SK-N-SH (cell line): ENCODE results near the gene ZNF605. TPM values are rescaled to one million over a fixed set of nuclear protein-coding genes. Genes with fewer than 3 reads are reported as not detected.

Source experiments
- CTCF ChIA-PET: fragments of 300-600, 350-600 bp; formaldehyde crosslinking; extraction: SDS; loops from one replicate; lab custom pipeline; 2021; lab: Yijun Ruan, JAX
- POLR2A ChIA-PET: fragments of 350-600 bp; sonication (Branson Sonifier 250); formaldehyde crosslinking; extraction: SDS; loops from one replicate; lab custom pipeline; 2020; ENCODE audit warnings: antibody characterized with exemption, inconsistent platforms; lab: Yijun Ruan, JAX
- DNase-seq: peaks from one replicate; pipeline ENCODE4 v3.0.0; 2012
- H2AFZ ChIP-seq: fragments of 200-600 bp; sonication (generic); 2 replicates; pipeline ENCODE4 v1.8.1; 2016; ENCODE audit warnings: antibody characterized with exemption, mild to moderate bottlenecking, low read depth
- H3F3A ChIP-seq: fragments of 200-600 bp; sonication (generic); replicated peaks from 2 replicates; pipeline ENCODE3; 2016; ENCODE audit warnings: antibody characterized with exemption, mild to moderate bottlenecking; ENCODE audit not compliant: insufficient read depth
- H3K27ac ChIP-seq, 2 experiments: fragments of 200-500 bp in 1 of 2; fragments of 200-600 bp in 1 of 2; sonication (Bioruptor generic) in 1 of 2; sonication (generic), shearing (Covaris generic) in 1 of 2; 2 replicates each; pipeline versions ENCODE4 v1.5.1 to v1.6.1; 2014 to 2016; ENCODE audit warnings: low read depth in 2 of 2, inconsistent platforms in 1 of 2, low read length in 1 of 2, mild to moderate bottlenecking in 1 of 2, mixed read lengths in 1 of 2
- H3K27me3 ChIP-seq: fragments of 200-600 bp; sonication (generic), shearing (Covaris generic); 2 replicates; pipeline ENCODE4 v1.6.1; 2016; ENCODE audit warnings: mixed run types; ENCODE audit not compliant: insufficient read depth
- H3K36me3 ChIP-seq, 2 experiments: fragments of 200-500 bp in 1 of 2; fragments of 200-600 bp in 1 of 2; sonication (Bioruptor generic) in 1 of 2; sonication (generic) in 1 of 2; replicated peaks in 1 of 2; 2 replicates each; pipeline versions ENCODE3 to v1.5.1; 2014 to 2016; ENCODE audit warnings: low read length in 1 of 2, mild to moderate bottlenecking in 1 of 2; ENCODE audit not compliant: insufficient read depth in 2 of 2, control insufficient read depth in 1 of 2
- H3K4me1 ChIP-seq, 2 experiments: fragments of 200-500 bp in 1 of 2; fragments of 200-600 bp in 1 of 2; sonication (Bioruptor generic) in 1 of 2; sonication (generic), shearing (Covaris generic) in 1 of 2; 2 replicates each; pipeline versions ENCODE4 v1.5.1 to v1.6.1; 2014 to 2016; ENCODE audit warnings: low read depth in 1 of 2, low read length in 1 of 2, mixed run types in 1 of 2; ENCODE audit not compliant: insufficient read depth in 2 of 2, control insufficient read depth in 1 of 2
- H3K4me2 ChIP-seq: fragments of 200-600 bp; sonication (generic), shearing (Covaris generic); 2 replicates; pipeline ENCODE4 v1.6.1; 2017; ENCODE audit warnings: mixed run types
- H3K4me3 ChIP-seq, 2 experiments: fragments of 200-500 bp in 1 of 2; fragments of 200-600 bp in 1 of 2; sonication (Bioruptor generic) in 1 of 2; sonication (generic), shearing (Covaris generic) in 1 of 2; 2 replicates each; pipeline versions ENCODE4 v1.5.1 to v1.8.1; 2014 to 2016; ENCODE audit warnings: low read depth in 2 of 2, inconsistent platforms in 1 of 2, low read length in 1 of 2, mild to moderate bottlenecking in 1 of 2, mixed read lengths in 1 of 2, moderate library complexity in 1 of 2
- H3K79me2 ChIP-seq: fragments of 200-600 bp; sonication (generic); 2 replicates; pipeline ENCODE4 v1.8.1; 2017; ENCODE audit warnings: mild to moderate bottlenecking; ENCODE audit not compliant: insufficient read depth
- H3K9ac ChIP-seq: fragments of 200-600 bp; sonication (generic); 2 replicates; pipeline ENCODE4 v1.6.1; 2017; ENCODE audit warnings: mixed run types
- H3K9me2 ChIP-seq: fragments of 200-600 bp; sonication (generic); 2 replicates; pipeline ENCODE4 v1.6.1; 2017; ENCODE audit warnings: mixed run types
- H3K9me3 ChIP-seq: fragments of 200-600 bp; sonication (generic); 2 replicates; pipeline ENCODE4 v1.6.1; 2017; ENCODE audit warnings: mixed run types, mild to moderate bottlenecking, moderate library complexity
- H4K20me1 ChIP-seq: fragments of 200-600 bp; sonication (generic); 2 replicates; pipeline ENCODE4 v1.6.1; 2017; ENCODE audit warnings: mild to moderate bottlenecking, mixed run types; ENCODE audit not compliant: insufficient read depth
- FOXJ3 ChIP-seq: sonication (generic); formaldehyde crosslinking; IDR thresholded peaks from 2 replicates; pipeline ENCODE4 v1.5.1; 2020; ENCODE audit warnings: mild to moderate bottlenecking, missing genetic modification reagents
- FOXM1 ChIP-seq: IDR thresholded peaks from 2 replicates; pipeline ENCODE4 v1.4.0; 2012; ENCODE audit warnings: low read depth, mild to moderate bottlenecking
- GABPA ChIP-seq: IDR thresholded peaks from 2 replicates; pipeline ENCODE4 v1.4.0; 2012; ENCODE audit warnings: low read depth, mild to moderate bottlenecking
- MXI1 ChIP-seq: IDR thresholded peaks from 2 replicates; pipeline ENCODE4 v1.6.1; 2012; ENCODE audit warnings: mild to moderate bottlenecking, low read depth, low read length, improper control_type of control experiment
- RFX5 ChIP-seq: IDR thresholded peaks from 2 replicates; pipeline ENCODE4 v1.6.1; 2012; ENCODE audit warnings: mild to moderate bottlenecking, improper control_type of control experiment, low read length
- YY1 ChIP-seq: IDR thresholded peaks from 2 replicates; pipeline ENCODE4 v1.4.0; 2012; ENCODE audit warnings: low read depth, mild to moderate bottlenecking
- WGBS: methylation state at CpG from one replicate; pipeline ENCODE4 v1.1.6; 2017; ENCODE audit warnings: low lambda C conversion rate; 5-methylcytosine and 5-hydroxymethylcytosine counted together
- polyA plus RNA-seq, 3 experiments: library from polyadenylated mRNA; depleted of rRNA; stranded (reverse); fragments of >200 nt; gene quantifications; 2 replicates each; pipeline ENCODE4 v1.2.3, GENCODE V29; 2012
- TF ChIP-seq, protein P1 (sequence below): IDR thresholded peaks from 2 replicates; pipeline ENCODE4 v1.4.0; 2012; ENCODE audit warnings: low read depth, borderline replicate concordance
- TF ChIP-seq, protein P2 (sequence below): IDR thresholded peaks from 2 replicates; pipeline ENCODE4 v1.4.0; 2012; ENCODE audit warnings: low read depth, borderline replicate concordance
- TF ChIP-seq, protein P3 (sequence below): fragments of 200-600 bp; sonication (generic); IDR thresholded peaks from 2 replicates; pipeline ENCODE4 v1.6.1; 2017; ENCODE audit warnings: antibody characterized with exemption, mild to moderate bottlenecking, moderate library complexity
- TF ChIP-seq, protein P4 (sequence below): IDR thresholded peaks from 2 replicates; pipeline ENCODE4 v1.4.0; 2012; ENCODE audit warnings: low read depth
- TF ChIP-seq, protein P5 (sequence below): fragments of 150-350 bp; IDR thresholded peaks from 2 replicates; pipeline ENCODE4 v1.6.1; 2016; ENCODE audit warnings: mild to moderate bottlenecking, low read depth, low read length

ZNF605 gene
- polyA plus RNA-seq, 1 of the 3 experiments (the other 2 are of a cell fraction): 4.0 TPM

DNA sequence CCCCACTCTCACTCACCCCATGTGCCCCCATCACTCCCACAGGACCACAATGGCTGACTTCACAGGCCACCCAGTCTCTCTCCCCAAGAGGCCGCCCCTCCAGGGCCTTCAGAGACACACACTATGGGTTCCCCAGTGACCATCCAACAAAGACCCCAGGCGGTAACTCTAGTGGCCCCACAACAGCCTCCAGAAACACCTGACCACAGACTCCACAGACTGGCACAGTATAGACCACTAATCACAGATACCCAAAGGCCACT lies 3.0 kb downstream of the ZNF605 start:
- no peaks in the 10 kb centered on the region for H4K20me1 ChIP-seq
- peaks cover 51% of the 10 kb centered on the region for H3K79me2 ChIP-seq
- no peaks in the 10 kb centered on the region for H3K9me2 ChIP-seq
- H2AFZ ChIP-seq: no peak overlapping the region
- H3K9me3 ChIP-seq: peaks cover 6% of the 10 kb centered on the region; the same call in 1 of the 2 replicates
- H3K36me3 ChIP-seq: peaks cover 0 to 1% of the 10 kb centered on the region in 2 experiments
- TF ChIP-seq, protein P1, sequence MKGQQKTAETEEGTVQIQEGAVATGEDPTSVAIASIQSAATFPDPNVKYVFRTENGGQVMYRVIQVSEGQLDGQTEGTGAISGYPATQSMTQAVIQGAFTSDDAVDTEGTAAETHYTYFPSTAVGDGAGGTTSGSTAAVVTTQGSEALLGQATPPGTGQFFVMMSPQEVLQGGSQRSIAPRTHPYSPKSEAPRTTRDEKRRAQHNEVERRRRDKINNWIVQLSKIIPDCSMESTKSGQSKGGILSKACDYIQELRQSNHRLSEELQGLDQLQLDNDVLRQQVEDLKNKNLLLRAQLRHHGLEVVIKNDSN: no peak
- TF ChIP-seq GABPA (no peak), YY1 (no peak), MXI1 (no peak), RFX5 (no peak), FOXJ3 (CRISPR knock-in tag) (no peak), FOXM1 (no peak)
- TF ChIP-seq, protein P2, sequence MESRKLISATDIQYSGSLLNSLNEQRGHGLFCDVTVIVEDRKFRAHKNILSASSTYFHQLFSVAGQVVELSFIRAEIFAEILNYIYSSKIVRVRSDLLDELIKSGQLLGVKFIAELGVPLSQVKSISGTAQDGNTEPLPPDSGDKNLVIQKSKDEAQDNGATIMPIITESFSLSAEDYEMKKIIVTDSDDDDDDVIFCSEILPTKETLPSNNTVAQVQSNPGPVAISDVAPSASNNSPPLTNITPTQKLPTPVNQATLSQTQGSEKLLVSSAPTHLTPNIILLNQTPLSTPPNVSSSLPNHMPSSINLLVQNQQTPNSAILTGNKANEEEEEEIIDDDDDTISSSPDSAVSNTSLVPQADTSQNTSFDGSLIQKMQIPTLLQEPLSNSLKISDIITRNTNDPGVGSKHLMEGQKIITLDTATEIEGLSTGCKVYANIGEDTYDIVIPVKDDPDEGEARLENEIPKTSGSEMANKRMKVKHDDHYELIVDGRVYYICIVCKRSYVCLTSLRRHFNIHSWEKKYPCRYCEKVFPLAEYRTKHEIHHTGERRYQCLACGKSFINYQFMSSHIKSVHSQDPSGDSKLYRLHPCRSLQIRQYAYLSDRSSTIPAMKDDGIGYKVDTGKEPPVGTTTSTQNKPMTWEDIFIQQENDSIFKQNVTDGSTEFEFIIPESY: no peak
- TF ChIP-seq, protein P3, sequence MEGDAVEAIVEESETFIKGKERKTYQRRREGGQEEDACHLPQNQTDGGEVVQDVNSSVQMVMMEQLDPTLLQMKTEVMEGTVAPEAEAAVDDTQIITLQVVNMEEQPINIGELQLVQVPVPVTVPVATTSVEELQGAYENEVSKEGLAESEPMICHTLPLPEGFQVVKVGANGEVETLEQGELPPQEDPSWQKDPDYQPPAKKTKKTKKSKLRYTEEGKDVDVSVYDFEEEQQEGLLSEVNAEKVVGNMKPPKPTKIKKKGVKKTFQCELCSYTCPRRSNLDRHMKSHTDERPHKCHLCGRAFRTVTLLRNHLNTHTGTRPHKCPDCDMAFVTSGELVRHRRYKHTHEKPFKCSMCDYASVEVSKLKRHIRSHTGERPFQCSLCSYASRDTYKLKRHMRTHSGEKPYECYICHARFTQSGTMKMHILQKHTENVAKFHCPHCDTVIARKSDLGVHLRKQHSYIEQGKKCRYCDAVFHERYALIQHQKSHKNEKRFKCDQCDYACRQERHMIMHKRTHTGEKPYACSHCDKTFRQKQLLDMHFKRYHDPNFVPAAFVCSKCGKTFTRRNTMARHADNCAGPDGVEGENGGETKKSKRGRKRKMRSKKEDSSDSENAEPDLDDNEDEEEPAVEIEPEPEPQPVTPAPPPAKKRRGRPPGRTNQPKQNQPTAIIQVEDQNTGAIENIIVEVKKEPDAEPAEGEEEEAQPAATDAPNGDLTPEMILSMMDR: no peak
- TF ChIP-seq, protein P4, sequence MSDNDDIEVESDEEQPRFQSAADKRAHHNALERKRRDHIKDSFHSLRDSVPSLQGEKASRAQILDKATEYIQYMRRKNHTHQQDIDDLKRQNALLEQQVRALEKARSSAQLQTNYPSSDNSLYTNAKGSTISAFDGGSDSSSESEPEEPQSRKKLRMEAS: no peak
- TF ChIP-seq, protein P5, sequence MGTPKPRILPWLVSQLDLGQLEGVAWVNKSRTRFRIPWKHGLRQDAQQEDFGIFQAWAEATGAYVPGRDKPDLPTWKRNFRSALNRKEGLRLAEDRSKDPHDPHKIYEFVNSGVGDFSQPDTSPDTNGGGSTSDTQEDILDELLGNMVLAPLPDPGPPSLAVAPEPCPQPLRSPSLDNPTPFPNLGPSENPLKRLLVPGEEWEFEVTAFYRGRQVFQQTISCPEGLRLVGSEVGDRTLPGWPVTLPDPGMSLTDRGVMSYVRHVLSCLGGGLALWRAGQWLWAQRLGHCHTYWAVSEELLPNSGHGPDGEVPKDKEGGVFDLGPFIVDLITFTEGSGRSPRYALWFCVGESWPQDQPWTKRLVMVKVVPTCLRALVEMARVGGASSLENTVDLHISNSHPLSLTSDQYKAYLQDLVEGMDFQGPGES: no peak
- H3K27me3 ChIP-seq: no peaks in the 10 kb centered on the region
- POLR2A ChIA-PET: no interaction called here
- H3K4me3 ChIP-seq: no peak overlapping the region
- CTCF ChIA-PET: no interaction called here
- H3F3A ChIP-seq: peaks cover 4% of the 10 kb centered on the region
- H3K4me1 ChIP-seq: peaks cover 0 to 7% of the 10 kb centered on the region in 2 experiments; a peak in 1 of 4 replicates
- 100% methylated on average over 2 of the region's 2 CpGs for WGBS
- H3K9ac ChIP-seq: no peak overlapping the region
- H3K27ac ChIP-seq: no peak overlapping the region
- DNase-seq: no peak
- H3K4me2 ChIP-seq: no peak overlapping the region
